WTC11 (cell line): ENCODE data around the gene VWA8.

ENCODE experiments used
- AFF4 ChIP-seq: sonication (generic); formaldehyde crosslinking; IDR thresholded peaks from 2 replicates; pipeline ENCODE4 v1.8.1; 2023; ENCODE audit warnings: mild to moderate bottlenecking, missing genetic modification reagents, borderline replicate concordance
- ATF1 ChIP-seq: sonication (generic); formaldehyde crosslinking; IDR thresholded peaks from 2 replicates; pipeline ENCODE4 v1.8.1; 2023; ENCODE audit warnings: mild to moderate bottlenecking, moderate library complexity, missing genetic modification reagents
- ATF2 ChIP-seq: sonication (generic); formaldehyde crosslinking; IDR thresholded peaks from 2 replicates; pipeline ENCODE4 v1.8.1; 2022; ENCODE audit warnings: low read depth, missing genetic modification reagents, borderline replicate concordance
- ATF3 ChIP-seq: sonication (generic); formaldehyde crosslinking; conservative IDR thresholded peaks from 2 replicates; pipeline ENCODE4 v1.8.1; 2022; ENCODE audit warnings: mild to moderate bottlenecking, missing genetic modification reagents
- CBFB ChIP-seq: sonication (generic); formaldehyde crosslinking; IDR thresholded peaks from 2 replicates; pipeline ENCODE4 v1.8.1; 2022; ENCODE audit warnings: mild to moderate bottlenecking, low read depth, missing genetic modification reagents
- CTCF ChIP-seq: fragments of 200-600 bp; IDR thresholded peaks from 2 replicates; pipeline ENCODE4 v1.8.0; 2022; ENCODE audit warnings: antibody characterized with exemption
- FOXP1 ChIP-seq: sonication (generic); formaldehyde crosslinking; IDR thresholded peaks from 2 replicates; pipeline ENCODE4 v1.8.0; 2022; ENCODE audit warnings: missing genetic modification reagents, mild to moderate bottlenecking, moderate library complexity, borderline replicate concordance
- KAT7 ChIP-seq: sonication (generic); formaldehyde crosslinking; IDR thresholded peaks from 2 replicates; pipeline ENCODE4 v1.8.1; 2023; ENCODE audit warnings: missing genetic modification reagents, mild to moderate bottlenecking, borderline replicate concordance
- NR1H2 ChIP-seq: sonication (generic); formaldehyde crosslinking; IDR thresholded peaks from 2 replicates; pipeline ENCODE4 v1.9.0; 2021; ENCODE audit warnings: mild to moderate bottlenecking, moderate library complexity, missing genetic modification reagents
- PRDM15 ChIP-seq: sonication (generic); formaldehyde crosslinking; IDR thresholded peaks from 2 replicates; pipeline ENCODE4 v1.8.0; 2022; ENCODE audit warnings: missing genetic modification reagents
- SP1 ChIP-seq: sonication (generic); formaldehyde crosslinking; conservative IDR thresholded peaks from 2 replicates; pipeline ENCODE4 v1.8.1; 2022; ENCODE audit warnings: missing genetic modification reagents
- USF1 ChIP-seq: sonication (generic); formaldehyde crosslinking; IDR thresholded peaks from 2 replicates; pipeline ENCODE4 v1.8.0; 2022; ENCODE audit warnings: mild to moderate bottlenecking, missing genetic modification reagents
- USF2 ChIP-seq: sonication (generic); formaldehyde crosslinking; IDR thresholded peaks from 2 replicates; pipeline ENCODE4 v1.8.1; 2023; ENCODE audit warnings: mild to moderate bottlenecking, missing genetic modification reagents, moderate library complexity
- ZNF423 ChIP-seq: fragments of 250-450 bp; sonication (Bioruptor Pico); IDR thresholded peaks from 2 replicates; pipeline ENCODE4 v2.1.2; 2022; ENCODE audit warnings: mild to moderate bottlenecking, moderate library complexity

GRCh38 chr13:41627425-41627824, 333.5 kb downstream of the VWA8 start:
- TF ChIP-seq USF2 (CRISPR knock-in tag) (no peak), CTCF (no peak), ATF1 (CRISPR knock-in tag) (no peak), ZNF423 (CRISPR knock-in tag) (no peak), USF1 (CRISPR knock-in tag) (no peak), KAT7 (CRISPR knock-in tag) (no peak), FOXP1 (CRISPR knock-in tag) (no peak), NR1H2 (CRISPR knock-in tag) (no peak), CBFB (no peak), ATF2 (CRISPR knock-in tag) (no peak), SP1 (CRISPR knock-in tag) (no peak), ATF3 (no peak), PRDM15 (CRISPR knock-in tag) (no peak), AFF4 (CRISPR knock-in tag) (no peak)
